HG03439 (cell line): ENCODE measurements around the gene NINJ2.

Experiments used
- ATAC-seq: cut with Tn5 transposase; IDR thresholded peaks from one replicate; pipeline ENCODE4 v1.9.1; 2021; ENCODE audit warnings: mild to moderate bottlenecking, moderate library complexity; ENCODE audit not compliant: unreplicated experiment

Gene NINJ2

DNA sequence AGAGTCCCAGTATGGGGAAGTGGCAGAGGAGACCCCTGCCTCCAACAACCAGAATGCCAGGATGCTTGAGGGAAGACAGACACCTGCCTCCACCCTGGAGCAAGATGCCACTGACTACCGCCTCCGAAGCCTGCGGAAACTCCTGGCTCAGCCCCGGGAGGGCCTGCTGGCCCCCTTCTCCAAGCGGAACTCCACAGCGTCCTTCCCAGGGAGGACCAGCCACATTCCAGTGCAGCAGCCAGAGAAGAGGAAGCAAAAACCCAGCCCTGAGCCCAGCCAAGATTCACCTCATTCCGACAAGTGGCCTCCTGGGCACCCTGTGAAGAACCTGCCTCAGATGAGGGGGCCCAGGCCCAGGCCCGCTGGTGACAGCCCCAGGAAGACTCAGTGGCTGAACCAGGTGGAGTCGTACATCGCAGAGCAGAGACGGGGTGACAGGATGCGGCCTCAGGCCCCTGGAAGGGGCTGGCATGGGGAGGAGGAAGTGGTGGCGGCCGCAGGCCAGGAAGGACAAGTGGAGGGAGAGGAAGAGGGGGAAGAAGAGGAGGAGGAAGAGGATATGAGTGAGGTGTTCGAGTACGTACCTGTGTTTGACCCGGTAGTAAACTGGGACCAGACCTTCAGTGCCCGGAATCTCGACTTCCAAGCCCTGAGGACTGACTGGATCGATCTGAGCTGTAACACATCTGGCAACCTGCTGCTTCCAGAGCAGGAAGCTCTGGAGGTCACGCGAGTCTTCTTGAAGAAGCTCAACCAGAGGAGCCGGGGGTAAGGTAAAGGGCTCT lies 109.8 kb downstream of the NINJ2 start:
- no peak for ATAC-seq

DNA sequence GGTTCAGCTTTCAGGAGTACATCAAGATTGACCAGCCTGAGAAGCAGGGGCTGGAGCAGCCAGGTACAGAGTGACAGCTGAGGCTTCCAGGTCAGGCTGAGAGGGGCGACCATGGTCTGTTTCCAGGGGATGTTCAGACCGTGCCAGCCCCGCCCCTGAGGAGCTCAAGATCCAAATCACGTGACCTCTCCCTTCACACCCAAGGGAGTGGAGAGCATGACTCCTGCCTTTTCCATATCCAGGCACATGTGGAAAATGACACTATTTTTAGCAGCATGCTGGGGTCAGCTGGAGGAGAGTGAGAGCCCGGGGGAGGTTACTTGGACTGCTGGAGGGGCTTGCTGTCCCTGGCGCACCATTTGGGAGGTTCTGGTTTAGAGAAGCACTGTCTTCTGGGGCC lies 110.8 kb downstream of the NINJ2 start:
- no peak for ATAC-seq

GRCh38 chr12:550473-551260 lies 112.6 kb downstream of the NINJ2 start:
- ATAC-seq, result no peak

DNA sequence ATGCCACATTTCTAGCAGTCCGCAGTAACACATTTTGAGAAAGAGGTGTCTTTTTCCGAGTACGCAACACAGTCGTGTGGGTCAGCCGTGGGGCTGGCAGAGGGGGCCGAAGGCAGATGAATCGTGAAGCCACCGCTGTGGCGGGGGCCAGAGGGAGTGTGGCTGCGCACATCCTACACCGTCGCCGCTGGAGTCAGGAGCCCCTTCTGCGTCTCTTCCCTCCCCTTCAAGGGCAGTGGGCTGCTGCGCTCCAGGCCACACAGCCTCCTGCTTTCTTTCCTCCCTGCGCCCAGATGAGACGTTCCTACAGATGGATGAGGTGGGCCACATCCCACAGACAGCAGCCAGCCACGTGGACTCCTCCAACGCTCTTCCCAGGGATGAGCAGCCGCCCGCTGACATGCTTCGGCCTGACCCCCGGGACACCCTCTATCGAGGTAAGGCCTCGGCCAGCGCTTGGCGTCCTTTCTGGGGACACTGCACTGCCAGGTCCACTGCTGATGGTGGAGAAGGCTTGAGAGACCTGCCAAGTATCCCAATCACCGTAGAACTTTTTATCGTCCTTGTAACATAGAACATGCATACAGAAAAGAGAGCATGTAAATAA lies 113.7 kb downstream of the NINJ2 start:
- no peak for ATAC-seq

DNA sequence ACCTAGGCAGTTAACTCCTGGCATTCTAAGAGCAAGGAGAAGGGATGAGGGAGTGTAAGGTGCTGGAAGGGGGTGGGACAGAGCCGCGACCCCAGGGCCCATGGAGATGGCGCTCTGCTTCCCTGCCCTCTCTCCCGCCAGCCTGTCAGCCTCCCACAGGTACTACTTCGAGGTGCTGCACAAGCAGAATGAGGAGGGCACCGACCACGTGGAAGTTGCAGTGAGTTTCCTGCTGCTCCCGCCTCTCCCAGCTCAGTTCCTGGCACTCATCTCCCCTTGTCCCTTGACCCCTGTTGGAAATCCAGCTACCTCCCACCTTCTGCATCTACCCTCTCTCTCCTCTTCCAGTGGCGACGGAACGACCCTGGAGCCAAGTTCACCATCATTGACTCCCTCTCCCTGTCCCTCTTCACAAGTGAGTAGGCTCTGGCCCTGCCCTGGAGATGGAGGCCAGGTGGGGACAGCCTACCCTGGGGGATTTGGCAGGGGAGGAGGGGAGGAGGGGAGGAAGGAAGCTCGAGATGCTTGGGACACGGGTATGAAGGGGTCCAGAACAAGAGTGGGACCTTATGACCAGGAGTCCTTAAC lies 115.3 kb downstream of the NINJ2 start:
- ATAC-seq, result no peak

DNA sequence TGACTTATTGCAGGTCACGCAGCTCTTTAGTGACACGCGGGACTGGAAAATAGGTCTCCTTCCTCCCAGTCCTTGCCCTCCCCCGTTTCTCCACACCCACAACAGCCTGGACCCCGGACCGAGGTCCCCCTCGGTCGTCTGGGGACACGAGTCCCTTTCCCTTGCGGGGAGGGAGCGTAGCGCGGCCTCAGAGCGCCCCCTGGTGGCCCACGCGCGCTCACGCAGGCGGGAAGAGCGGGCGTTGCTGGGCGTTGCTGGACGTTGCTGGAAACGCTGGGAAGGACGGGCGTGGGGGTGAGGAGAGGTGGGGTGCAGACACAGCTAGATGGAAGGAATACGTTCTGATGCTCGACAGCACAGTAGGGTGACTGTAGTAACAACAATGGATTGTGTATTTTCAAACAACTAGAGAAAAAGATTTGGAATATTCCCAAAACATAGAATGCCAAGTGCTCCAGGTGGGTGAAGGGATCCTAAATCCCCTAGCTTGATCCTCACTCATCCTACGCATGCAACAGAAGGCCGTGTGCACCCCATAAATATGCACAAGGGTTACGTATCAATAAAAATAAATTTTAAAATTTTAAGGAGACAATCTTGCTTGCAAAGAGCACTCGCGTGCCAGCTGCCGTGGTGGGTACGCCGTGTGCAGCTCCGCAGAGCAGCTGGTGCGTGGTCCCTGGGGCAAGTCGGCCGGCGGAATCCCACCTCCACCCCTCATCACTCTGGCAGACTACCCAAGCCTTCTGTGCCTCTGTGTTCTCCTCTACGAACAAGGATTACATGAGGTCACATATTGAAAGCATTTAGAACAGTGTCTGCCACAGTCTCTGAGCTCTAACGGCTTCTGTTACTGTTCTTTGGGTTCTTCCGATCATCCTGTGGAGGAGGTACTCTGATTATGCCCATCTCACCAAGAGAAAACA lies 116.1 kb downstream of the NINJ2 start:
- ATAC-seq, result peak; percentile 76

GRCh38 chr12:546265-546919 lies 116.9 kb downstream of the NINJ2 start:
- ATAC-seq, result no peak

GRCh38 chr12:545835-546234 lies 117.4 kb downstream of the NINJ2 start:
- no peak for ATAC-seq

GRCh38 chr12:544941-545635 lies 118.2 kb downstream of the NINJ2 start:
- no peak for ATAC-seq

- no peak for ATAC-seq
These were observed 119.1 kb downstream of the NINJ2 start for GRCh38 chr12:544142-544541.

DNA sequence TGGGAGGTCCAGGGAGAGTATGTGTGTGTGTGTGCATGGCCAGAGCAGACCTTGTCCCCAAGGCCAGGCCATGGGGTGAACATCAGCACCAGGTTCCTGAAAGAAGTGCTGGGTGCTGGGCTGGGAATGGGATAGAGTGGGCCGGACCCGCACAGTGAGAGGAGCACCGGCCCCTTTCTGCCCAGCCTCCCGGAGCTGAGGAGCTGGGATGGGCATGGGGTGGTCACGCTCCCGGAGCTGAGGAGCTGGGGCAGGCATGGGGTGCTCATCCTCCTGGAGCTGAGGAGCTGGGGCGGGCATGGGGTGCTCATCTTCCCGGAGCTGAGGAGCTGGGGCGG lies 120.2 kb downstream of the NINJ2 start:
- no peak for ATAC-seq

DNA sequence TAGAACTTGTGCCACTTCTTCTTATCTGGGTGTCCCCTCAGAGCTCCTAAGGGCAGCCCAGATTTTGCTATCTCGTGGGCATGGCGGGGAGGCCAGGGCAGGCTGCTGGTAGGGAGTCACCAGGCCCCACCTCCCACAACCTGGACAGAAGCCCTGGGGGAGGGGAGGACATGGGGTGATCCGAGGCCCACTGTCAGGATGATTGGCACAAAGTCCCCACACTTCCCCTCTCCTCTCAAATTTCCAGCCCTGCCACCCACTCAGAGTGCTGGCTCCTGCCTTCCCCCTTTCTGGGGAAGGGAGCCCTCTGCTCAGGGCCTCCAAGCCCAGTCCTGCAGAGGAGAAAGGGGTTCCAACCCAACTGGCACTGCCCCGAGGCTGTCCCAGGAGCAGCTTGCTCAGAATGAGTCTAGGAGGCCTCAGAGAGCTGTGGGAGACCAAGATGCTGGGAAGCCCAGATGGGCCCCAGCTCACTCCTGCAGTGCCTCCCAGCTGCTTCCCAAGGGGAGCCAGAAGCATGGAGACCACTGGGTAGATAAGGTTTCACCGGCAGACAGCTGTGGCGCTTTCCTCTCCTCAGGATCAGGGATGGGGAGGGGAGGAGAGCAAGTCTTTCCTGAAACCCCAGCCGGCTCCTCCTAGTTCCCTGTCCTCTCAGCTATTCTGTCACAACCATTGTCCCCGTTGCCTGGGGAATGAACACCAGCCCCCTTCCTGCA lies 120.7 kb downstream of the NINJ2 start:
- no peak for ATAC-seq

- ATAC-seq, result no peak
These were observed 121.4 kb downstream of the NINJ2 start for GRCh38 chr12:541676-542324.

DNA sequence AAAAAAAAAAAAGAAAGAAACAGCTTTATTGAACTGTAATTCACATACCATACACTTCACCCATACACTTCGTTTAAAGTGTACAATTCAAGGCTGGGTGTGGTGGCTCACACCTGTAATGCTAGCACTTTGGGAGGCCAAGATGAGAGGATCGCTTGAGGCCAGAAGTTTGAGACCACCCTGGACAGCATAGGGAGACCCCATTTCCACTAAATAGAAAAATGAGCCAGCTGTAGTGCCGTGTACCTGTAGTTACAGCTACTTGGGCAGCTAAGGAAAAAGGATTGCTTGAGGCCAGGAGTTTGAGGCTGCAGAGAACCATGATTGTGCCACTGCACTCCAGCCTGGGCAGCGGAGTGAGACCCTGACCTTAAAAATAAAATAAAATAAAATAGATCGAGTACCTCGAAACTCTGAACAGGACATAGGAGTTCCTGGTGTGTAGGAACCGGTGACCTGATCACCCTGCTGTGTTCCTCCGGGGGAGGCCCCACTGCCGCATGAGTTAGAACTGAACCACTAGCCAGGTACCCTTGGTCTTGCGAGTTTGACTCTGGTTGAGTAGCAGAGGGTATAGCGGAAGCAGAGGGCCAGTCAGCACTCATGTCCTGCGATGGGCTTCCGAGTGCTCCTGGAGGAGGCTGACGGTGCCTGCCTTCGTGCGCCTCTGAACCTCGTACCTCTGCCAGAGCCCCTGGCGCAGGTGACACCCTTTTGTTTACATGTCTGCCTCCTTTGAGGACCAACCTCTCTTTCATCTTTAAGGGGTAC lies 123.5 kb downstream of the NINJ2 start:
- ATAC-seq, result no peak

DNA sequence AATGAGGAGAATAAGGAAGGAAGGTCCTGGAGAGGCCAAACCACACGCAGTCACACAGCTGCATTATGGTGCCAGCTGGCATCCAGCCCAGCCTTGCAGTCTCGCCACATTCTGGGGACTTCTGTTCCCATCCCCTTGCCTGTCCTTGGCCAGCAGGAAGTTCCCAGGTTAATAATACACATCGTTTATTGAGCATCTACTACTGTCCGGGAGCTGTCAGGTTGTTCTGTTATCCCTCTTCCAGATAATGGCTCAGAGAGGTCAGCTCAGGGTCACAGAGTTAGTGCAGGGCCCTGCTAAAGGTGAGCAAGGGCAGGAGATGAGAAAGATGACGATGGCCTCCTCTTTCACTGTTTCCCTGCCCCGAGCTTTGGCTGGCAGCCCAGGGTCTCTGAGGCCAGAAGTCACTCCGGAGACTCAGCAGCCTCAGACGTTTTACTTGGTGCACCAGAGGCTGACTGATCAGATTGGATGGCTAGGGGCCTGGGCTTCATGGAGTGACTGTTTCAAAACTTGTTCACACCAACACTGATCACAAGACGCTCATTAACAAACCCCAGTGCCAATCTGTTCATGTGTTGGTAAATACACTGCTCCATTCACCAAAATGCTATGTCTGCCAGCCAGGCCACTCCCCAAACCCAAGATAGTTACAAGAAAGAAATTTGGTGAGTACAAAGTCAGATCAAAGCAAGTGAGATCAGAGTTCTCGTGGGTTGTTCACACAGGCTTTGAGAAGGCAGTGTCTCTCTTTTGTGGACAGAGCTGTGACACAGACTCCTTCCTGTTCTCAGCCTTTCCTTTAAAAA lies 124.3 kb downstream of the NINJ2 start:
- ATAC-seq, result no peak

- ATAC-seq, result no peak
These were observed 125.5 kb downstream of the NINJ2 start for GRCh38 chr12:537772-538171.

DNA sequence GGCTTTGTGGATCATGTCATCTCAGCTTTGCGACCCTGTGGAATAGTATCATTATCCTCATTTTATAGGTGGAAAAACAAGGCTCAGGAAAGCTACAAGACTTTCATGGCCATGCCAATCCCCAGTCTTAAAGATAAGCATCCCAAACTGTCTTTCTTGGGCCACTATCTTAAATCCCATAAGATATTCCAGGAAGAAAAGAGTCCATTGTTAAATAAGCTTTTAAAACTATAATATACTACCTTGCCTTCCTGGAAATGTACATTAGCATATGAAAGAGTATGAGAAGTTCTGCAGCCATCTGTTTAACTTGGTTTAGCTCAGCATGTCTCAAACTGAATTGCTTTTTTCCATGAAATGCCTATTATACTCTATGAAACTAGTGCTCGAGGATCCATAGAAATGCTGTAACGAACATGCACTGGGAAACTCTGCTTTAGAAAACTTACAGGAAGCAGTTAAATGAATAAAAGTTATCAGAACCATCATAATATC lies 126.4 kb downstream of the NINJ2 start:
- no peak for ATAC-seq
